K562 (cell line): Measurements from ENCODE around the gene ZMYND12. TPM values are rescaled to one million over a fixed set of nuclear protein-coding genes. Genes with fewer than 3 reads are reported as not detected.

Experiments used
- BRD4 ChIP-seq: fragments of 200-600 bp; sonication (generic); IDR thresholded peaks from 2 replicates; pipeline ENCODE4 v1.6.1; 2017; ENCODE audit warnings: inconsistent platforms
- C11orf30 ChIP-seq: fragments of 450-650 bp; IDR thresholded peaks from 2 replicates; pipeline ENCODE4 v1.6.1; 2016; ENCODE audit warnings: low read depth, mild to moderate bottlenecking
- DACH1 ChIP-seq: fragments of 450-650 bp; IDR thresholded peaks from 2 replicates; pipeline ENCODE4 v1.6.1; 2018; ENCODE audit not compliant: partially characterized antibody
- ETS1 ChIP-seq: conservative IDR thresholded peaks from 2 replicates; pipeline ENCODE4 v1.6.1; 2011; ENCODE audit warnings: low read depth, mild to moderate bottlenecking, low read length; ENCODE audit not compliant: control insufficient read depth
- KAT8 ChIP-seq: fragments of 450-650 bp; IDR thresholded peaks from 2 replicates; pipeline ENCODE4 v1.6.1; 2016; ENCODE audit warnings: low read depth, mild to moderate bottlenecking
- KDM4B ChIP-seq, 2 experiments: fragments of 450-650 bp in 1 of 2; sonication (generic) in 1 of 2; IDR thresholded peaks; 2 replicates each; pipeline ENCODE4 v1.6.1; 2016 to 2017; ENCODE audit warnings: borderline replicate concordance in 2 of 2, antibody characterized with exemption in 1 of 2, low read depth in 1 of 2, mild to moderate bottlenecking in 1 of 2
- KDM5B ChIP-seq: fragments of 200-600 bp; sonication (generic); IDR thresholded peaks from 2 replicates; pipeline ENCODE4 v1.6.1; 2012; ENCODE audit warnings: low read depth, mild to moderate bottlenecking, moderate library complexity, low read length, control low read depth, inconsistent platforms; ENCODE audit not compliant: insufficient replicate concordance
- KLF13 ChIP-seq: fragments of 450-650 bp; IDR thresholded peaks from 2 replicates; pipeline ENCODE4 v1.6.1; 2016; ENCODE audit warnings: missing genetic modification characterization, low read depth, mild to moderate bottlenecking, missing compliant biosample characterization, moderate library complexity, borderline replicate concordance
- MEIS2 ChIP-seq: fragments of 450-650 bp; IDR thresholded peaks from 2 replicates; pipeline ENCODE4 v1.6.1; 2014; ENCODE audit warnings: mild to moderate bottlenecking; ENCODE audit not compliant: partially characterized antibody
- NFRKB ChIP-seq: fragments of 450-650 bp; IDR thresholded peaks from 2 replicates; pipeline ENCODE4 v1.6.1; 2016; ENCODE audit warnings: low read depth
- PCBP1 ChIP-seq: fragments of 200-400 bp; formaldehyde crosslinking; IDR thresholded peaks from 2 replicates; pipeline ENCODE4 v1.6.1; 2018; ENCODE audit warnings: mild to moderate bottlenecking, low read depth, low read length; ENCODE audit not compliant: poor library complexity, severe bottlenecking
- THAP12 ChIP-seq: fragments of 250-450 bp; sonication (Bioruptor Pico); IDR thresholded peaks from 2 replicates; pipeline ENCODE4 v1.9.0; 2021; ENCODE audit warnings: mild to moderate bottlenecking, inconsistent platforms
- ZBTB7A ChIP-seq: IDR thresholded peaks from 2 replicates; pipeline ENCODE4 v1.6.1; 2011; ENCODE audit warnings: low read depth, mild to moderate bottlenecking, low read length, moderate library complexity, borderline replicate concordance; ENCODE audit not compliant: control insufficient read depth
- ZKSCAN1 ChIP-seq: fragments of 150-350 bp; IDR thresholded peaks from 2 replicates; pipeline ENCODE4 v1.6.1; 2016; ENCODE audit warnings: low read depth, low read length
- ZNF592 ChIP-seq: fragments of 450-650 bp; IDR thresholded peaks from 2 replicates; pipeline ENCODE4 v1.6.1; 2017; ENCODE audit warnings: antibody characterized with exemption, mild to moderate bottlenecking
- polyA plus RNA-seq, 8 experiments: library from polyadenylated mRNA; depleted of rRNA in 4 of 8; stranded (reverse) in 5 of 8; unstranded in 3 of 8; fragments of >200 nt; fragmentation: Nextera tagmentation in 2 of 8; fragmentation: Illumina TruSeq in 1 of 8; extraction: Ambion mirVana in 2 of 8; extraction: Trizol in 1 of 8; gene quantifications; 2 replicates each; pipeline versions ENCODE4 v1.2.1 to v1.2.3, GENCODE V29; 2011 to 2014; ENCODE audit warnings: inconsistent platforms in 1 of 8, missing spikeins in 1 of 8
- total RNA-seq, 7 experiments: library from RNA; depleted of rRNA in 6 of 7; stranded (reverse); fragments of >200 nt in 6 of 7; fragmentation: Illumina TruSeq in 2 of 7; extraction: Trizol in 2 of 7; gene quantifications; 2 replicates each; pipeline versions ENCODE4 v1.2.1 to v1.2.3, GENCODE V29; 2011 to 2021; ENCODE audit warnings: low replicate concordance in 1 of 7

The ZMYND12 gene
- total and polyA plus RNA-seq, 9 of the 15 experiments (the other 6 are each of a cell fraction or from before 2014, with no cell fraction given), result not detected

GRCh38 chr1:42456010-42456753, at the start of gene ZMYND12, which contains the start of gene PPCS (continued):
- TF ChIP-seq THAP12 (peak; percentile 49; the same call in 1 of the 2 replicates), DACH1 (no peak), C11orf30 (no peak), KLF13 (tag) (peak; percentile 78; the same call in 1 of the 2 replicates), ZNF592 (peak; percentile 36; the same call in 1 of the 2 replicates), PCBP1 (peak; percentile 87), ZBTB7A (no peak), KDM4B (IDR thresholded peaks at IDR 0.05; ENCODE audit: borderline replicate concordance in 2 of 2, low read depth in 1 of 2) (peak in 1 of 2 experiments; percentile 61; a peak in 1 of 4 replicates), BRD4 (peak; percentile 70; the same call in 1 of the 2 replicates), ETS1 (no peak; the same call in none of the 2 replicates), KDM5B (peak; percentile 56), MEIS2 (peak; percentile 74), KAT8 (peak; percentile 77; the same call in 1 of the 2 replicates), NFRKB (0 out of 2 replicates have a peak, but pooled peaks have one; percentile 65), ZKSCAN1 (no peak)
